Stimulated activated CD4-positive, alpha-beta T cell treated with anti-CD3 and anti-CD28 coated beads, Interleukin-4, amount 100 ng/mL, for 24 hours (primary cell): ENCODE results near the gene TNNT1.
A peak's percentile ranks its signal among the peaks of the same experiment; 100 is the strongest.

Experiments used
- DNase-seq: peaks from one replicate; pipeline ENCODE4 v3.0.0-alpha.2; 2020

TNNT1 gene

GRCh38 chr19:55106591-55106990 is 42.4 kb downstream of the TNNT1 start:
- DNase-seq = no peak

- no peak for DNase-seq
These were observed 43.8 kb downstream of the TNNT1 start for GRCh38 chr19:55105237-55105636.

DNA sequence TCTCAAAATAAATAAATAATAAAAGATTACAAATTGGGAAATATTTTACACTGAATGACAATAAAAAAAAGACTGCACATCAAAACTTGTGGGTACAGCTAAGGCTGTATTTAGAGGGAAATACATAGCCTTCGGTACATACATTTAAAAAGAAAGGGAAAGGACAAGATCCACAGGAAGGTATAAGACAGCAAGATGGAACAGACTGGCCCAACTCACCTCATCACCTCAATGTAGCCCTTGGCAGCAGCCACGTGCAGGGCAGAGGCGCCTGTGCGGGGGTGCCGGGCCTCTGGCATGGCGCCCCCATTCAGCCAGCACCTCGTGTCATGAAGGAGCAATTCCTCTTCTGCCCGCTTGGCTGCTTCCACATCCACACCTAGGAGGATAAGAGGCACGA is 45.8 kb downstream of the TNNT1 start:
- no peak for DNase-seq

- DNase-seq = no peak
These were observed 47.7 kb downstream of the TNNT1 start for GRCh38 chr19:55101261-55101660.

- DNase-seq = no peak
These were observed 49.2 kb downstream of the TNNT1 start for GRCh38 chr19:55099557-55100506.

- DNase-seq = no peak
These were observed 50.1 kb downstream of the TNNT1 start for GRCh38 chr19:55098716-55099556.

DNA sequence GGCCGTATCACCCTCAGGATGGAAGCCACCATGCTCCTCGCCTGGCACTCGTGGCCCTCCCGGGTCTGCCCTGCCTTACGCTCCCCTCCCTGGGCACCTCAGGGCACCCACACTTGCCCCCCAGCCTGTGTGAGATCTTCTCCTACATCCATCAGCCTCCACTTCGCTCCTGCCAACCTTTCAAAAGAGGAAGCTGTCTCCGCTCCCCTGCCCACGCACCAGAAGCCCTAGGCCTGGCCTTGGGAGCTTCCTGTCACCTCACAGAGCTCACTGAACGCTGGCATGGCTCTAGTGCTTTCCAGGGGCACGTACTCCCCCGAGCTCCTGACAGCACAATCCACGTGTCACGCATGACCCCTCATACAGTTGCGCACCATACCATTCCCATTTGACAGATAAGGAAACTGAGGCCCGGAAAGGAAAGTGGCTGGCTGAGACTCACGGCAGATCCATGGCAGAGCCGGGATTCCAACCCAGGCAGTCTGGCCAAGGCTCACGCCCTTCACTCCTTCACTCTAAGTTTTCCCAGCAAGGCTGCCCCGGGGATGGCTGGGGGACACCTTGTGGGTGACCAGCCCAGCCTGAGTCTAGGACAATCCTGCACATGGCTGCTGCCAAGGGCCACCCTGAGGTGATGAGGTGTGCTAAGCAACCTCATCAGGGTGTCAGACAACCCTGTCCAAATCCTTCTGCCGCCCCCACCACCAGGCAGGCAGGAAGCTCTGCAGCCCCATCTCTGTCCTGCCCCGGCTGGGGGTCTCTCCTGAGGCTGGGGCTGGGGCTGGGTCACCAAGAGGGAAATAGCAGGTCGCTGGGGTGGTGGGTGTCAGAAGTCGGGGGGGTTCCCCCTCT is 50.9 kb downstream of the TNNT1 start:
- DNase-seq = no peak

GRCh38 chr19:55096061-55096701 is 52.8 kb downstream of the TNNT1 start:
- no peak for DNase-seq

- no peak for DNase-seq
These were observed 53.5 kb downstream of the TNNT1 start for GRCh38 chr19:55095260-55096060.

DNA sequence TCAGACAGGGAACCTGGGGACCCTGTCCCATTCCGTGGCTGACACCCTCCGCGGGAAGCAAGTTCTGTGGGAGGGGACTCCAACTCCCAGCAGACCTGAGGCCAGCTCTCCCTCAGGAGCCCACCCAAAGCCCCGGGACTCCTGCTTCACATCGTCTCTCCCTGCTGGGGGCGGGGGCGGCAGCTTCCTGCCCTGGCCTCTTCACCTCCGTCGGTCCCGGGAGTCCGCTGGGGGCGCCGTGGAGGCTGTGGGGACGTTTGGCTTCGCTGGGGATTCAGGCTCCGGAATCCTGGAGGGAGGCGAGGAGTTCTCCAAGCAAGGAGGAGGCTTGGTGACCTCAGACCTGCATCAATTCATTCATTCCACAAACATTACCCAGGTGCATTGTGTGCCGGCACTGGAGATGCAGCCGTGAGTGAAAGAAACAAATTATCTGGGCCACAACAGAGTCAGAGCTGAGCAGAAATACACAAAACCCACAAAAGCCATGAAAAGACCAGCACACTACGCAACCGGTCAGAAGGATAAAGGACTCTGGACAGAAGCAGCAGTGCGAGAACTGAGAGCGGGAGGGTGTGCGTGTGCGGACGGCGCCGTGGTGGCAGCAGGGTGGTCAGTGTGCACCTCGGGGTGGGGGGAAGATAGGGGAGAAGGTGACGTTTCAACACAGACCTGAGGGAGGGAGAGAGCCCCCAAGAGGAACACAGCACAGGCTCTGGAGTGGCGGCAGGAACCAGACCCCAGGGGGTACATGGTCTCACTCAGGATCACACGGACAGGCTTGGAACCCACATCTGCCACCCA is 54.3 kb downstream of the TNNT1 start:
- no peak for DNase-seq

- no peak for DNase-seq
These were observed 56.3 kb downstream of the TNNT1 start for GRCh38 chr19:55092423-55093318.

DNA sequence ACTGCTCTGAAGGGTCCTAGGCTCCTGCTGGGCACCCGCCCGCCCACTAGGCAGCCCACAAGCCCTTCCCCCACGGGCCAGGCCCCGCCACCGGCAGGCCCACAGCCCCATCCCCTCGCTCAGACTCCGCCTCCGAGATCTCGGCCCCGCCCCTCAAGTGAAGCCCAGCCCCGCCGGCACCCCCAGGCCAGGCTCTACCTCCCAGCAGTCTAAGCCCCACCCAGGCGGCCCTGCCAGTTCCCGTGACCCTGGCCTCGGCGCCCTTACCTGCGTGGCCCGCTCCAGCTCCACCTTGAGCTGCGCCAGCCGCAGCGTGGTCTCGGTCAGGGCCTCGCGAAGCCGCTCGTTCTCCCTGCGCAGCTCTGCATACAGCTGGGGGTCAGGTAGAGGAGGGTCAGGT is 57.1 kb downstream of the TNNT1 start:
- DNase-seq = no peak

DNA sequence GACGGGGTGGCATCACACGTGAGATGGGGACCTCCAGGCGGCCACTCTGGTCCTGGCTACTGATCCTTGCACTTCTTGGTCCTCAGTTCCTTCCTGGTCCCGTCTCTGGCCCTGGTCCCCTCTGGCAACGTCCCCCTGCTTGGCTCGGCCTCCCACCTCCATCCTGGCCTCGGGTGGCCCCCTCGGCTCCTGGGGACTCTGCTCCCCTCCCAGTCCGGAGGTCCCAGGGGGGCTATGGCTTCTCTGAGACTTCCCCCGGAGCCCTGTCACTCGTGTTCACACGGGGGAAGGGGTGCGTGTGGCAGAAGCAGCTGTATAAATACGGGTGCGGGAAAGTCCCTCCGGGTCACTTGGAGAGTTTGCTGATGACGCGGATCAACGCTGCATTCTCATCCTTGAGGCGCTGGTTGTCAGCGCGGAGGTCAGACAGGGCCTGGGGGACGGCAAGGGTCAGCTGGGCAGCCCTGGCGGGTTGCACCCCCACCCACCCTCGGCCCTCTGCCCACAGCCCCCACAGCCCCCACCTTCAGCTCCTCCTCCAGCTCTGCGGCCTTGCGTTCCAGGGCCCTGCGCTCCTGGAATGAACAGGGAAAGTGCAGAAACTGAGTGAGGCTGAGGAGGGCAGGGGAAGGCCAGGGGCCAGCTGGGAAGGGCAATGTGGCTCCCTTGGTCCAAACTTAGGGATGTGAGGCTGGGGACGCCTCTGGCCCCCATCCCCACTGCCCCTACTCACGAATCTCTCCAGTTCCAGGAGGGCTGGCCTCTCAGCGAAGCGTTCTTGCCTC is 57.7 kb downstream of the TNNT1 start:
- no peak for DNase-seq

GRCh38 chr19:55090564-55090963 is 58.4 kb downstream of the TNNT1 start:
- DNase-seq = no peak

DNA sequence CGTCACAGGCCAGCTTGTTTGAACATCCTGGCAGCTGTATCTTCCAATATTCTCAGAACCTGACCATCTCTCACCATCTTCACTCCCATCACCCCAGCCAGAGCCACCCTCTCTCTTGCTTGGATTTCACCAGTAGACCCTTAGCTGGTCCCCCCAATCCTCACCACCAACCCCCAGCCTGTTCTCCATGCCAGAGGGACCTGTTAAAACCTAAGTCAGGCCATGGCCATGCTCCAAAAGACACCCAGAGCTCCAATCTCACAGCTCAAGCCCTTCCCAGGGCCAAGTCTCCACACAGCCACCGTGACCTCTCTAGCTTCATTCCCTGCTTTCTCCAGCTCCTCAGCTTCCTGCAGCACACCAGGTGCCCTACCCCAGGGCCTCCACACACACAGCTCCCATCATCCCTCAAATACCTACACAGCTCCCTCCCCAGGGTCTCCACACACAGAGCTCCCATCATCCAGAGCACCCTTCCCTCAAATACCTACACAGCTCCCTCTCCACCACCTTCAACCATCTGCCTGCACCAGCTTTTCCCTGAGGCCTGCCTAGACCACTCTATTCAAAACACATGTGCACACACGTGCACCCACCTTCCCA is 59.6 kb downstream of the TNNT1 start:
- DNase-seq = no peak

DNA sequence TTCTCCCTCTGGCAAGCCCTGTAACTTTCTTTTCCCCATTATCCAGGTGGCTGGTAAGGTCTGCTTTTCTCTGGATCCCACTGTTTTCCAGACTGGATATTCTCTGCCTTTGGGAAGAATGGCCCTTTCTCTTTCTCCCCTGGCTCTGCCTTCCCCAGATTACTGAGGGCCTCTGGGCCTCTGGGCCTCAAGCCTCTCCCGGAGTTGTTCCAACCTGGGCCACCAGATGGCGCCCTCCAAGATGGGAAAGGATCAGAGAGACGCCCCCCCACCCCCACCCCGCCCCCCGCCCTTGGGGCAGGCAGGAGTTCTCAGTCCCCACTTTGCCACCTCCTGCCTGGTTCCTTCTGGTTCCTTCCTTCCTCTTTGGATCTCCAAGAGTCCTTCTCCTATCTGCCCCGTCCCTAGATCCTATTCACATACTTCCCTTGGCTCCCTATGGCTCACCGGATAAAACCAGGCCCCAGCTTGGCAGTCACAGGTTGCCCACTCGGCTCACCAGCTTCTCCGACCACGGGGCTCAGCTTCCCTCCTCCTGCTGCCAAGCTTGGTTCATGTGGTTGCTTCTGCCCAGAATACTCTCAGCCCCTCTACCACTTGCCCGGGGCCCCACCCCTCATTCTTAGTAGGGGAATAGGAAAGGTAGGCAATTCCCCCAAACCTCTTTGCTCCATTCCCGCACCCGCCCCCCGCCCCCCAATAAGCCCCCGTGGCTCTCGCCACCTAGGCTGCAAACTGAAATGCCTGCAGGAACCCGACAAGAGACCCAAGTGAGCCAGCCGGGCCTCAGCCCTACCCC is 60.3 kb downstream of the TNNT1 start:
- peak; percentile 84 for DNase-seq

- DNase-seq = no peak
These were observed 61.0 kb downstream of the TNNT1 start for GRCh38 chr19:55088021-55088451.
